SK-N-MC (cell line): Measurements from ENCODE around the gene TSPAN12.

Experiments used
- DNase-seq: peaks from one replicate; pipeline ENCODE4 v3.0.0-alpha.2; 2011; ENCODE audit warnings: low read depth, low spot score
- H3K27ac ChIP-seq: fragments of 200-600 bp; sonication (generic); 2 replicates; pipeline ENCODE4 v1.5.1; 2016; ENCODE audit warnings: mixed run types
- H3K36me3 ChIP-seq: fragments of 200-600 bp; sonication (generic); 2 replicates; pipeline ENCODE4 v1.6.1; 2017; ENCODE audit warnings: antibody characterized with exemption, low read length, mixed read lengths; ENCODE audit not compliant: insufficient read depth
- H3K4me3 ChIP-seq: fragments of 200-600 bp; sonication (generic); 2 replicates; pipeline ENCODE4 v1.5.1; 2016
- H3K9ac ChIP-seq: fragments of 200-600 bp; sonication (generic); 2 replicates; pipeline ENCODE4 v1.8.0; 2017; ENCODE audit warnings: mixed run types, mixed read lengths; ENCODE audit not compliant: insufficient read length
- H3K9me3 ChIP-seq: fragments of 200-600 bp; sonication (generic); 2 replicates; pipeline ENCODE4 v1.6.1; 2017; ENCODE audit warnings: low read depth, mild to moderate bottlenecking, antibody characterized with exemption, low read length, moderate library complexity, mixed read lengths
- EZH2 ChIP-seq: fragments of 200-600 bp; sonication (generic); IDR thresholded peaks from one replicate; pipeline ENCODE4 v1.6.1; 2017; ENCODE audit warnings: antibody characterized with exemption
- FOXP2 ChIP-seq: optimal IDR thresholded peaks from 2 replicates; pipeline ENCODE3; 2011; ENCODE audit warnings: mild to moderate bottlenecking, moderate library complexity; ENCODE audit not compliant: insufficient read depth; ENCODE audit errors: extremely low read length, control extremely low read depth
- POLR2AphosphoS5 ChIP-seq: IDR thresholded peaks from 2 replicates; pipeline ENCODE4 v1.6.1; 2012; ENCODE audit warnings: mild to moderate bottlenecking, low read depth, low read length, borderline replicate concordance

Gene TSPAN12

GRCh38 chr7:120738816-120739215 is 119.1 kb downstream of the TSPAN12 start:
- Histone ChIP-seq H3K9me3 (no peaks in the 10 kb centered on the region), H3K27ac (no peak overlapping the region), H3K36me3 (no peaks in the 10 kb centered on the region), H3K9ac (no peak overlapping the region), H3K4me3 (no peak overlapping the region)
- TF ChIP-seq FOXP2 = no peak
- no peak for TF ChIP-seq POLR2AphosphoS5
- TF ChIP-seq EZH2 = no peak
- no peak for DNase-seq
